Uterus (tissue), 4 donors: ENCODE results near the gene C11orf98. TPM values are rescaled to one million over a fixed set of nuclear protein-coding genes. Genes with fewer than 3 reads are reported as not detected.
"Not testable (repeated sequence)": the region's sequence is repeated elsewhere in the genome, so short reads cannot be mapped to it uniquely, and the experiment has no call there.

ENCODE experiments used
- DNase-seq, 2 donors: peaks; one replicate each; pipeline ENCODE4 v3.0.0-alpha.2; 2019 to 2020
- H3K27ac ChIP-seq, 2 donors: fragments of 200-600 bp; sonication (generic); 1 replicate in 1 of 2; 2 replicates in 1 of 2; pipeline ENCODE4 v1.5.1; 2016 to 2018
- H3K27me3 ChIP-seq, 2 donors: fragments of 200-600 bp; sonication (generic); one replicate each; pipeline ENCODE4 v1.5.1; 2018 to 2019; ENCODE audit warnings: control low read depth in 1 of 2
- H3K36me3 ChIP-seq, 2 donors: fragments of 200-600 bp; sonication (generic); one replicate each; pipeline ENCODE4 v1.5.1; 2019; ENCODE audit warnings: control low read depth in 1 of 2
- H3K4me1 ChIP-seq, 2 donors: fragments of 200-600 bp; sonication (generic); one replicate each; pipeline ENCODE4 v1.5.1; 2018 to 2019; ENCODE audit warnings: control low read depth in 1 of 2
- H3K4me3 ChIP-seq, 2 donors: fragments of 200-600 bp; sonication (generic); 1 replicate in 1 of 2; 2 replicates in 1 of 2; pipeline ENCODE4 v1.5.1; 2018 to 2019; ENCODE audit warnings: mild to moderate bottlenecking in 1 of 2
- H3K9me3 ChIP-seq, 2 donors: fragments of 200-600 bp; sonication (generic); one replicate each; pipeline ENCODE4 v1.5.1; 2019; ENCODE audit warnings: control low read depth in 1 of 2
- CTCF ChIP-seq, 4 experiments: fragments of 200-600 bp in 2 of 4; fragments of 450-650 bp in 2 of 4; sonication (generic) in 2 of 4; IDR thresholded peaks; one replicate each; pipeline ENCODE4 v1.5.1; 2016 to 2019; ENCODE audit warnings: antibody characterized with exemption in 4 of 4, mild to moderate bottlenecking in 2 of 4, moderate library complexity in 1 of 4
- POLR2A ChIP-seq, 2 donors: fragments of 450-650 bp; IDR thresholded peaks; one replicate each; pipeline ENCODE4 v1.6.1; 2016; ENCODE audit warnings: antibody characterized with exemption in 2 of 2, mild to moderate bottlenecking in 1 of 2, moderate library complexity in 1 of 2
- intact Hi-C: fragments of 100-400 bp; cut with DNase I; formaldehyde crosslinking; loops from one replicate; pipeline ENCODE4 v1.15.1; 2023; ENCODE audit warnings: low total_unique reads
- total RNA-seq, 4 donors: library from RNA; depleted of rRNA in 3 of 4; stranded (reverse); fragments of >200 nt in 3 of 4; gene quantifications; one replicate each; pipeline versions ENCODE4 v1.1.0 to v1.2.4, GENCODE V29; 2014 to 2023
- donor health status: DM: yes; HTN: yes; CAD: no.

The C11orf98 gene
- total RNA-seq, 4 donors from 2014 or later: 4.6 to 35.7 (median 19.5) TPM

DNA sequence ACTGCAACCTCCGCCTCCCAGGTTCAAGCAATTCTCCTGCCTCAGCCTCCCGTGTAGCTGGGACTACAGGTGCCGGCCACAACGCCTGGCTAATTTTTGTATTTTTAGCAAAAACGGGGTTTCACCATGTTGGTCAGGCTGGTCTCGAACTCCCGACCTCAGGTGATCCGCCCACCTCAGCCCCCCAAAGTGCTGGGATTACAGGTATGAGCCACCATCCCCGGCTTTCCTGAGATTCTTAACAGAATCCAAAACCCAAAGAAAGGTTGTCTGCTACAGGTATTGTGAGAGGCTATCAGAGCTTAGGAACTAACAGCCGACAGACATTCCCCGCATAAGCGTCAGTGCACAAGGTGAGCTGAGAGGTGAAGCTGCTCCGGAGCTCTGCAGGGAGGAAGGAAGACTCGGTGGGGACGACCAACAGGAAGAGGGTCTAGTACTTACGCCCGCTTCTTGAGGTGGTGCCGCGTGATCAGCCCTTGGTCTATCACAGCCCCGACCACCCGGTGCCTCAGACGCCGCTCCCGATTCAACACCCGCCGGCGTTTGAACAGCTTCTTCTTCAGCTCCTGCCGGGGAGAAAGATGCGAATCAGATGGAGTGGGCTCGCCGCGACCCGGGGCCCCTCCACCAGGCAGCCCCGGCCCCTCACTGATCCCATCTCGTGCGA, 470 bp downstream of the C11orf98 start:
- peaks cover 9 to 12% of the 10 kb centered on the region in 2 donors for H3K4me1 ChIP-seq
- H3K27me3 ChIP-seq: no peaks in the 10 kb centered on the region
- TF ChIP-seq CTCF (IDR thresholded peaks at IDR 0.05): no peak
- TF ChIP-seq POLR2A (IDR thresholded peaks at IDR 0.05): no peak
- H3K4me3 ChIP-seq: peak overlapping the region; percentile 75 to 92
- H3K9me3 ChIP-seq: no peaks in the 10 kb centered on the region
- H3K36me3 ChIP-seq: no peaks in the 10 kb centered on the region
- H3K27ac ChIP-seq: peak overlapping the region; percentile 88 to 89
- peak in 1 of 2 donors; percentile 38 for DNase-seq
- intact Hi-C loops: no loop called here

- Histone ChIP-seq H3K4me3 (no peak overlapping the region), H3K27ac (no peak overlapping the region), H3K27me3 (no peaks in the 10 kb centered on the region), H3K4me1 (no peaks in the 10 kb centered on the region), H3K9me3 (no peaks in the 10 kb centered on the region), H3K36me3 (no peaks in the 10 kb centered on the region)
- TF ChIP-seq CTCF (IDR thresholded peaks at IDR 0.05): no peak
- TF ChIP-seq POLR2A (IDR thresholded peaks at IDR 0.05): no peak
- no peak for DNase-seq
- intact Hi-C loops: no loop called here
Observed at GRCh38 chr11:62656796-62657429, 8.1 kb downstream of the C11orf98 start.

- DNase-seq: no peak
- no peaks in the 10 kb centered on the region for H3K4me1 ChIP-seq
- no peak overlapping the region for H3K27ac ChIP-seq
- H3K27me3 ChIP-seq: no peaks in the 10 kb centered on the region
- no peaks in the 10 kb centered on the region for H3K36me3 ChIP-seq
- intact Hi-C loops: no loop called here
- no peaks in the 10 kb centered on the region for H3K9me3 ChIP-seq
- TF ChIP-seq CTCF (IDR thresholded peaks at IDR 0.05) (no peak), POLR2A (IDR thresholded peaks at IDR 0.05) (no peak)
- no peak overlapping the region for H3K4me3 ChIP-seq
Observed at GRCh38 chr11:62654297-62654696, 10.7 kb downstream of the C11orf98 start.

DNA sequence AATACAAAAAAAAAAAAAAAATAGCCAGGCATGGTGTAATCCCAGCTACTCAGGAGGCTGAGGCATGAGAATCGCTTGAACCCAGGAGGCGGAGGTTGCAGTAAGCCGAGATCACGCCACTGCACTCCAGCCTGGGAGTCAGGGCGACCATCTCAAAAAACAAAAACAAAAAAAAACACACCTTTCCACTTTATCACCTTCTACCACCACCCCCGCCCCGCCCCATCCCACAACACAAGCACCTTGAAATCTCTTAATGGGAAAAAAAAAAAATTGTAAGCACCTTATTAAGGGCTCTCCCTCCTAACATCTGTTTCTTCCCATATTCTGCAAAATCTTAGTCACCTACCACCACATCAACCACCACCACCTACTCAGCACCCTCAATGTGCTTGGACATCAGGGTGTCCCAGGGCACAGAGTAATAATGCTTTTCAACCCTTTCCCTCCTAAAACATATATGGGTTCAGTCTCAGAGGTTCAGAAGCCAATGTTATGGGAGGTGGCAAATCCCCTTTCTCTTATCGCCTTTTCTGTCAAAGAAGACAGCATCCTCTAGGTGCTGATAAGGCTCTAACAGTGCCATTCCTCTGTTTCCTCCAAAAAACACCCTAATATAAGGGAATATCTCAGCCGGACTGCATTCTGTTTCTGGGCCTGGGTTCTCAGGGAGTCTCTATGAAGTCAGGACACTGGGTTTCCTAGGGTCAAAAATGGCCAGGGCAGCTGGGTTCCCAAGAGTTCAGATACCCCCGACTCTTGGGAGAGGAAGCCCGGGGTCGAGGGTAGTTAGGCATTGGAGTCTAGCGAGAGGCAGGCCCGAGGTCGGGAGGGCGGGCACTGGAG, 12.6 kb downstream of the C11orf98 start:
- no peaks in the 10 kb centered on the region for H3K27me3 ChIP-seq
- intact Hi-C loops: no loop called here
- TF ChIP-seq CTCF (IDR thresholded peaks at IDR 0.05) (no peak), POLR2A (IDR thresholded peaks at IDR 0.05) (no peak)
- no peaks in the 10 kb centered on the region for H3K36me3 ChIP-seq
- no peak for DNase-seq
- no peaks in the 10 kb centered on the region for H3K9me3 ChIP-seq
- peak overlapping the region; percentile 74 to 93 for H3K4me3 ChIP-seq
- peak overlapping the region; percentile 86 to 92 for H3K27ac ChIP-seq
- peaks cover 0 to 1% of the 10 kb centered on the region in 2 donors for H3K4me1 ChIP-seq

DNA sequence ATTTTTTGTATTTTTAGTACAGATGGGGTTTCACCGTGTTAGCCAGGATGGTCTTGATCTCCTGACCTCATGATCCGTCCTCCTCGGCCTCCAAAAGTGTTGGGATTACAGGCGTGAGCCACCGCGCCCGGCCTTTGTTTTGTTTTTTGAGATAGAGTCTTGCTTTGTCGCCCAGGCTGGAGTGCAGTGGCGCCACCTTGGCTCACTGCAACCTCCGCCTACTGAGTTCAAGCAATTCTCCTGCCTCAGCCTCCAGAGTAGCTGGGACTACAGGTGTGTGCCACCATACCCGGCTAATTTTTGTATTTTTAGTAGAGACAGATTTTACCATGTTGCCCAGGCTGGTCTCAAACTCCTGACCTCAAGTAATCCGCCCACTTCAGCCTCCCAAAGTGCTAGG, 14.7 kb downstream of the C11orf98 start:
- H3K27ac ChIP-seq, H3K4me3 ChIP-seq, H3K9me3 ChIP-seq, H3K36me3 ChIP-seq, intact Hi-C loops, DNase-seq, H3K27me3 ChIP-seq, H3K4me1 ChIP-seq: not testable (repeated sequence)
